Measurements from ENCODE around the gene RHOJ. TPM values are rescaled to one million over a fixed set of nuclear protein-coding genes. Genes with fewer than 3 reads are reported as not detected.

RHOJ gene
- polyA plus RNA-seq, 1 experiment = 116 TPM

DNA sequence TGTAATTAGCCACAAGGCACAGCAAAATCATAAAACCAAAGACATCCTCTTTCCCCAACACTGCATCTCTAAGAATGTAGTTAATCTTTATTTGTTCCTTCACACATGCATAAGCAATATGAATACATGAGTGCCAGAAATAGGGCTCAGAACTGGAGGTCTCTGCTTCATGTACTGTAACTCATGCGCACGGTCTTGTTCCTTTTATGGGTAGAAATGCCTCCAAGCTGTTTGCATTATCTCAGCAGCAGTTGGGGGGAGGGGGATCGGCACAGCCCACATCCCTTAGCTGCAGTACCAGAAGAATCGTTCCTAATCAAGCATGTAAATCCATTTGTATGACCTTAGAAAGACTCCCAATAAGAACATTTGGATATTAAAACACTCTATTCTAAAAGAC, 20.0 kb downstream of the RHOJ start:
- Histone ChIP-seq H3K4me3 (ENCODE audit: low read depth, low read length) (no peak overlapping the region), H3K36me3 (ENCODE audit: control insufficient read depth, insufficient read depth, low read length) (no peaks in the 10 kb centered on the region), H3K27me3 (ENCODE audit: control insufficient read depth, insufficient read depth, low read length) (no peaks in the 10 kb centered on the region)
- ChIA-PET POLR2A (no interaction called here), CTCF (interaction anchor here (1.0 kb wide), 1 partner anchor 31 kb away, joined by 3 read pairs; no protein-coding TSS in a partner anchor)
- TF ChIP-seq, protein P1, sequence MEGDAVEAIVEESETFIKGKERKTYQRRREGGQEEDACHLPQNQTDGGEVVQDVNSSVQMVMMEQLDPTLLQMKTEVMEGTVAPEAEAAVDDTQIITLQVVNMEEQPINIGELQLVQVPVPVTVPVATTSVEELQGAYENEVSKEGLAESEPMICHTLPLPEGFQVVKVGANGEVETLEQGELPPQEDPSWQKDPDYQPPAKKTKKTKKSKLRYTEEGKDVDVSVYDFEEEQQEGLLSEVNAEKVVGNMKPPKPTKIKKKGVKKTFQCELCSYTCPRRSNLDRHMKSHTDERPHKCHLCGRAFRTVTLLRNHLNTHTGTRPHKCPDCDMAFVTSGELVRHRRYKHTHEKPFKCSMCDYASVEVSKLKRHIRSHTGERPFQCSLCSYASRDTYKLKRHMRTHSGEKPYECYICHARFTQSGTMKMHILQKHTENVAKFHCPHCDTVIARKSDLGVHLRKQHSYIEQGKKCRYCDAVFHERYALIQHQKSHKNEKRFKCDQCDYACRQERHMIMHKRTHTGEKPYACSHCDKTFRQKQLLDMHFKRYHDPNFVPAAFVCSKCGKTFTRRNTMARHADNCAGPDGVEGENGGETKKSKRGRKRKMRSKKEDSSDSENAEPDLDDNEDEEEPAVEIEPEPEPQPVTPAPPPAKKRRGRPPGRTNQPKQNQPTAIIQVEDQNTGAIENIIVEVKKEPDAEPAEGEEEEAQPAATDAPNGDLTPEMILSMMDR (IDR thresholded peaks at IDR 0.05; ENCODE audit: insufficient read depth, low read depth, low read length) = no peak
- DNase-seq (ENCODE audit: low read depth) = no peak

DNA sequence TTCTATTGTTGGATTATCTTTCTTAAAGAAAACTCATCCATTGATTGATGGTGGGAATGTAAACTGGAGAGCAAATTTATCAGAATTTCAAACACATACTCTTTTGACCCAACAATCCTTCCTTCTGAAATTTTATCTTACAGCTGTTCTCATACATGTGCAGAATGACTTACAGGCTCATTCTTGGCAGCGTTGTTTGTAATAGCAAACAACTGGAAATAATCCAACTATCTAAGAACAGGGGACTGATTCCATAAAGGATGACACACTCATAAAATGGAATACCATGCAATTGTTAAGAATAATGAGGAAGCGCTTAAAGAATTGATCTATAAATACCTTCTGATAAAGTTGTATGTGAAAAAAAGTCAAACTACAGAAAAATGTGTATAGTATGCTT, 24.0 kb downstream of the RHOJ start:
- Histone ChIP-seq H3K4me3 (ENCODE audit: low read depth, low read length) (no peak overlapping the region), H3K27me3 (ENCODE audit: control insufficient read depth, insufficient read depth, low read length) (no peaks in the 10 kb centered on the region), H3K36me3 (ENCODE audit: control insufficient read depth, insufficient read depth, low read length) (no peaks in the 10 kb centered on the region)
- DNase-seq (ENCODE audit: low read depth) = no peak
- TF ChIP-seq, protein P1 (IDR thresholded peaks at IDR 0.05; ENCODE audit: insufficient read depth, low read depth, low read length) = no peak
- ChIA-PET CTCF (no interaction called here), POLR2A (no interaction called here)

GRCh38 chr14:63229330-63230059, 25.3 kb downstream of the RHOJ start:
- H3K36me3 ChIP-seq (ENCODE audit: control insufficient read depth, insufficient read depth, low read length) = no peaks in the 10 kb centered on the region
- H3K27me3 ChIP-seq (ENCODE audit: control insufficient read depth, insufficient read depth, low read length) = no peaks in the 10 kb centered on the region
- no peak overlapping the region for H3K4me3 ChIP-seq (ENCODE audit: low read depth, low read length)
- TF ChIP-seq, protein P1 (IDR thresholded peaks at IDR 0.05; ENCODE audit: insufficient read depth, low read depth, low read length) = no peak
- no peak for DNase-seq (ENCODE audit: low read depth)
- POLR2A ChIA-PET = no interaction called here
- CTCF ChIA-PET = no interaction called here

DNA sequence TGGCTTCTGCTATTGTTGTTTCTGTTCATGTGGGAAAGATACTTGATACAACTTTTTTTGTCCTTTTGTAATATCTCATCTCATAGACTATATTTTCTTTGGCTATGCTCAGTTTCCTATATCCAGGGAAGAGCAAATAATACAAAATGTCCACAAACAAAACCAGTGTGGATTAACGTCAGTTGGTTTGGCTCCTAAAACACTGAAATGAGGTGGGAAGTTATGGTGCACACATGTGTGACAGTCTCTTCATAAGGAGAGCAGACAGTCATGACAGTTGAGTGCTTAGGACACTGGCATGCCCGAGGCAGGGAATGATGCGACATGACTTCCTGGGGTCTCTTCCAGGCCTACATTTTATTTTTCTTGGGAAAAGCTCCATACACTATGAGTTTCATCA, 27.5 kb downstream of the RHOJ start:
- POLR2A ChIA-PET = no interaction called here

GRCh38 chr14:63237791-63238190, 33.5 kb downstream of the RHOJ start:
- Histone ChIP-seq H3K27me3 (ENCODE audit: control insufficient read depth, insufficient read depth, low read length) (no peaks in the 10 kb centered on the region), H3K36me3 (ENCODE audit: control insufficient read depth, insufficient read depth, low read length) (no peaks in the 10 kb centered on the region), H3K4me3 (ENCODE audit: low read depth, low read length) (no peak overlapping the region)
- CTCF ChIA-PET = interaction anchor here (0.6 kb wide), 1 partner anchor 11 kb away, joined by 5 read pairs; no protein-coding TSS in a partner anchor
- POLR2A ChIA-PET = no interaction called here
- DNase-seq (ENCODE audit: low read depth) = no peak
- TF ChIP-seq, protein P1 (IDR thresholded peaks at IDR 0.05; ENCODE audit: insufficient read depth, low read depth, low read length) = no peak

More for the DNA sequence above, 27.5 kb downstream of the RHOJ start:
- TF ChIP-seq, protein P1 (IDR thresholded peaks at IDR 0.05; ENCODE audit: insufficient read depth, low read depth, low read length) = no peak
- Histone ChIP-seq H3K27me3 (ENCODE audit: control insufficient read depth, insufficient read depth, low read length) (no peaks in the 10 kb centered on the region), H3K36me3 (ENCODE audit: control insufficient read depth, insufficient read depth, low read length) (no peaks in the 10 kb centered on the region), H3K4me3 (ENCODE audit: low read depth, low read length) (no peak overlapping the region)
- DNase-seq (ENCODE audit: low read depth) = no peak
- CTCF ChIA-PET = interaction anchor here (1.0 kb wide), 1 partner anchor 17 kb away, joined by 3 read pairs; no protein-coding TSS in a partner anchor

Data from BJ (cell line).